T-helper 9 cell (primary cell): ENCODE data around the gene TBC1D19.
"Not testable (repeated sequence)": the region's sequence is repeated elsewhere in the genome, so short reads cannot be mapped to it uniquely, and the experiment has no call there.

Experiments
- DNase-seq: peaks from one replicate; pipeline ENCODE4 v3.0.0-alpha.2; 2020
- total RNA-seq, 2 donors: gene quantifications; one replicate each; lab custom pipeline; 2026; lab: John Stamatoyannopoulos, UW

The TBC1D19 gene
- total RNA-seq: 10.8 to 10.9 reads per million in 2 donors

DNA sequence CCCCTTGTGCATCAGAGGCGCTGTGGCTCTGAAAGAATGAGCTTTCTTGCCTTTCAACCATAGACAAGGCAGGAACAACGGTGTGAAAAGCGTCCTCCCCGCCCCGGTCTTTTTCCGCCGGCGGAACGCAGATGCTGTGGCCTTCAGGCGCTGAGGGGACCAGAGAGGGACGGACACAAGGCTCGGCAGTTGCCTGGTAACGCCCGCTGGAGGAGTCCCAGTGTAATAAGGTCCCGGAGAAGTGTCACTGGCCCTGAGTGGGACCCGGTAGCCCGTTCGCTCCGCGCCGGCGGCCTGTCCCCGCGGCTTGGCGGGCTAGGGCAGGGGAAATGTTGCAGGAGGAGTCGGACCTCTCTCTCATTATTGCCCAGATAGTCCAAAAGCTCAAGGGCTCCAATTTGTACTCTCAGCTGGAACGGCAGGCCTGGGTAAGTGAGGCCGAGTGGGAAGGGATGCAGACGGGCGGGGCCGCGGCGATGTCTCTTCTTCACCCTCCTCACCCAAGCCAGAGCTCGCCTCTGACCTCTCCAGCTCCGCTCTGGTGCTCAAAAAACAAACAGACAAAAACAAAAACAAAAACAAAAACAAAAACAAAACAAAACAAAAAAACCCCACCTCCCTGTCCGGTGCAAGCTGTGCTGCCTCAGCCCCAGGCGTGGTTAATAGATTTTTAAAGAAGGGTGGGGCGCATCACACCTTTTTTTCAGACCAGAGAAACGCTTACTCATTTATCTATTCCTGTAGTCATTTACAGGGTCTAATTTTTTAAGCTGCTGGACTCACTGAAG, at the start of gene TBC1D19:
Gene TBC1D19, plus strand, starts transcription at position 220 of the 788 bp plus-strand sequence. Its CDS starts 110 bp downstream, at position 330.
- peak; percentile 74 for DNase-seq

DNA sequence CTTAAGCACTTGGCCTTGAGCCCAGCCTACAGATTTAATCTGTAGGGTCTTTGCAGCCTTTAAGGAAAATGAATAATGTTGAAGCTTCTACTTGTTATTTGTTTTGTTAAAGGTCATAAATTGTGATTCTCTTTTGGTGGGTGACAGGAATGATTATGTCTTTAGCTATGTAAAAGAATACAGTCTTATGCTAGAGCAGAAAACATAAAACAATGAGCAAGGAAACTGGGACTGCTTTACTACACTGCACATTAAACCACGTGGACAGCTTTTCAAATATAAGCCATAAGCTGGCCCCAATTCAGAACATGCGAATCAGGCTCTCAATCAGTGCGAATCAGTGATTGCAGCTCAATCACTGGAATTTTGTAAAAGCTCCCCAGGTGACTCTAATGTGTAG, 40.9 kb upstream of the TBC1D19 start:
- DNase-seq: no peak

GRCh38 chr4:26544421-26544820, 39.5 kb upstream of the TBC1D19 start:
- DNase-seq: no peak

GRCh38 chr4:26548379-26548778, 35.5 kb upstream of the TBC1D19 start:
- DNase-seq: not testable (repeated sequence)

DNA sequence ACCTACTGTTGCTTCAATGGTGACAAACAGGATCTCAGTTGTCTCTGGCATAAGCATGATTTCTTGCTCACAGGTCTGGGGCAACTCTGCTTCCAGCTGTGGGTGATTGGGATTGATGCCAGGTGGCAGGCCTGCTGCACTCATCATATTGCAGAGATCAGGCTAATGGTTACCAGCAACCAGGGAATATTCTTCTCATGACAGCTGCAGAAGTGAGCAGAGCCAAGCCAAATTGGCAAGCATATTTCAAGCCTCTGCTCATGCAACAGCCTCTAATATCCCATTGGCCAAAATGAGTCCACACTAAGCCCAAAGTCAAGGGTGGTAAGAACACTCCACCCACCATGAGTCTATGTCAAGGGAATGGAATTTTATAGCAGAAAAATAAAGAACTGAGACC, 26.7 kb upstream of the TBC1D19 start:
- DNase-seq: no peak

GRCh38 chr4:26558166-26558895, 25.6 kb upstream of the TBC1D19 start:
- DNase-seq: no peak

GRCh38 chr4:26566133-26566532, 17.8 kb upstream of the TBC1D19 start:
- DNase-seq: no peak

DNA sequence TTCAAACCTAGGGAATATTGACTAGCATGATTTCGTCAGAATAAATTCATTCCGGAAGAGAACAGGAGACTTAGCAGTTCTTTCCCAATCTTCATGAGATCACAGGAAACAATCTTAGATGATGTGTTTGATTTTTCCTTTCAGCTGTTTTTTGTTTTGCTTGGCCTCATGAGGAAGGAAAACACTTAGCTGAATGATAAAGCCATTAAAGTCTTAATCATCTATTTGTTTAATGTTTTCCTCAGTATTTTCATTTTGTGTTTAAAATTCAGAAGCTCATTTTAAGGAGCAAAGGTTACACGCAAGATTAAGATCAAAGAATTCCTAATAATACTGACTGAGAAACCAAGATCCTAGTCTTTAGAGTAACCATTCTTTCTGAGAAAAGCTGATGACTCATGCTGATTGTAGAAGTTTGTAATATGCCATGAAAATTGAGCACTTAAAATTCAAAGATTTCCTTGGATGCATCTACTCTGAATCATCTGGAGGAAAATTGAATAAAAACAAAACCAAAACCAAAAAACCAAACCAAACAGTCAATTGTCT, 15.4 kb upstream of the TBC1D19 start:
- no peak for DNase-seq

DNA sequence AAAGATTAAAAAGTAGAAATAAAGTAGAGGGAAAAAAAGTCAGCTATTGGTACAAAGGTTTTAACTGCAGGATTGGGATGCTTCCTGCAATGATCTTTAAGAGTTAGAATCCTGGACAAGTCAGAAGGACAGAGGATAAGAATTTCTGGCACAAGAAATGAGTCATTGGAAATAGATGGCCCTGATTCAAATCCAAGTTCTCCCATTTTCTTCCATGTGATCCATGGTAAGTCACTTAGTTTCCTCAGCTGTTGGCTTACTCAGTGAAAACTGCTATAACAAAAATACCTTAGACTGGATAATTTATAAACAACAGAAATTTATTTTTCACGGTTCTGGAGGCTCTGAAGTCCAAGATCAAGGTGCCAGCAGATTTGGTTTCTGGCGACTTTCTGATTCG, 13.3 kb upstream of the TBC1D19 start:
- DNase-seq: no peak

DNA sequence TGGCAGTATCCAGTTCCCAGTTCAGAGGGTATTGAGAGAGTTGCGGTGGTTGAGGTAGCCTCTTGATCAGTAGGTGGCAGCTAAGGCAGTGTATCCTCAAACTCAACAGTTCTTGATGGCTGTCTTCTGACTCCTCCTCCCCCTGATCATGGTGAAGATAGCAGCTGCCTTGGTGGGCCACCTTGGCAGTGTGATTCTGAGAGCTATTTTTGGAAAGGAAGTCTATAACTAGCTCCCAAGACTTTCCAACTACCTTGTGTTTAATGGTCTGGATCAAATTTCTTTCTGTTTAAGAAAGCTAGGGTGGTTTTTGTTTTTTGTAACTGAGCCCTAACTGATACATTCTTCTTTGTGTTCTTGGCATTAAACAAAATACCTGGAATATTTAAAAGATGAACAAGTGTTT, 10.5 kb upstream of the TBC1D19 start:
- no peak for DNase-seq

DNA sequence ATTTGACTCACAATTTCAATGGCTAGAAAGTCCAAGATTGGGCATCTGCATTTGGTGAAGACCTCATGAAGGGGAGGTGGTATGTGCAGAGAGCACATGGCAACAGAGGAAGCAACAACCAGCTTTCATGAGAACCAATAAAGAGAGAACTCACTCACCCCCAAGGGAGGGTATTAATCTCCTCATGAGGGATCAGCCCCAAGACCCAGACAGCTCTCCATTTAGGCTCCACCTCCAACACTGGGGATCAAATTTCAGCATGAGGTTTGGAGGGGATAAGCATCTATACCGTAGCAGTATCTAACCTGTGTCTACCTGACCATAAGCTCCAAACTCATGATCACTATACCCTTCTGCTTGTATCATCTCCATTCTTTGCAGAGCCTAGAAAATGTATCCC, 9.3 kb upstream of the TBC1D19 start:
- DNase-seq: no peak

DNA sequence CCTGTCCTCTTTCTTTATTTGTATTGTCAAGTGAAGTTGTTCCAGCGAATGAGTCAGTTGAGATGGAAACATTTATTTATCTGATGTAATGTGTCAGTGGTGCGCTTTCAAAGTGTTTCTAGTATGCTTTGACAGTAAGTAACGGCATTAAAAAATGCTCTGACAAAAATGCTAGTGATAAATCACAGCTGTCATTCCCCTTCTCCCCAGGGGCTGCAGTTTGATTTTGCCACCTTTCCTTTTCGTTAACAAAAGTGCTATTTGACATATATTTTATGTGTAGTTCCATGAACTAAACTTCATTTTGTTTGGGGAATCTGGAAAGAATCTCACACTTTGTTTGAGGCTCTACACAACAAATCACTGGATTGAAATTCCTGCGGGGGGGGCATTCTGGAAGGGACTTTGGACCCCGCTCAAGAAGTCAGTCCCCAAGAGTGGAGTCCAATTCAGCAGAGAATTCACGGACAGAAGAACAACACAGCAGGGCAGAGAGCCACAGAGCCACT, 7.6 kb upstream of the TBC1D19 start:
- DNase-seq: no peak

- DNase-seq: no peak
Observed at GRCh38 chr4:26577066-26577465, 6.8 kb upstream of the TBC1D19 start.

DNA sequence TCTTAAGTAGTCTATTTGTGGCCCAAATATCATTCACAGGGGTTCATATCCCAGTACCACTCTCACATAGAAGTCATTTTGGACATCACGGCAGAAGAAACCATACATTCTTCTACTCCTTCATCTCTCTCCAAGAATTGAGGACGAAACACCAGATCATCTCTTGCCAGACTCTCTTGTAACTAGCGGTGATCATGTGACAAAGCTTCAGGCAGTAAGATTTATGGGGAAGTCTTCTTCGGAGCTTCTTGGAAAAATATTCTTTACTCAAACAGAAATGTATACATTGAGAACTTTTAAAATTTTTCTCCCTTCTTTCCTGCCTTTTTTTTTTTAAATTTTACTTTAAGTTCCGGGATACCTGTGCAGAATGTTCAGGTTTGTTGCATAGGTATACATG, 4.7 kb upstream of the TBC1D19 start:
- no peak for DNase-seq

GRCh38 chr4:26581341-26581740, 2.5 kb upstream of the TBC1D19 start:
- not testable (repeated sequence) for DNase-seq

GRCh38 chr4:26583538-26583864, 383 bp upstream of the TBC1D19 start:
- DNase-seq: no peak

- DNase-seq: no peak
Observed at GRCh38 chr4:26584725-26585124, 841 bp downstream of the TBC1D19 start.

GRCh38 chr4:26589705-26590104, 5.8 kb downstream of the TBC1D19 start:
- DNase-seq: no peak

GRCh38 chr4:26590639-26591038, 6.8 kb downstream of the TBC1D19 start:
- no peak for DNase-seq

DNA sequence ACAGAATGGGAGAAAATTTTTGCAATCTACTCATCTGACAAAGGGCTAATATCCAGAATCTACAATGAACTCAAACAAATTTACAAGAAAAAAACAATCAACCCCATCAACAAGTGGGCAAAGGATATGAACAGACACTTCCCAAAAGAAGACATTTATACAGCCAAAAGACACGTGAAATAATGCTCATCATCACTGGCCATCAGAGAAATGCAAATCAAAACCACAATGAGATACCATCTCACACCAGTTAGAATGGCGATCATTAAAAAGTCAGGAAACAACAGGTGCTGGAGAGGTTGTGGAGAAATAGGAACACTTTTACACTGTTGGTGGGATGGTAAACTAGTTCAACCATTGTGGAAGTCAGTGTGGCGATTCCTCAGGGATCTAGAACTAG, 9.7 kb downstream of the TBC1D19 start:
- DNase-seq: not testable (repeated sequence)

GRCh38 chr4:26594371-26594770, 10.5 kb downstream of the TBC1D19 start:
- no peak for DNase-seq

DNA sequence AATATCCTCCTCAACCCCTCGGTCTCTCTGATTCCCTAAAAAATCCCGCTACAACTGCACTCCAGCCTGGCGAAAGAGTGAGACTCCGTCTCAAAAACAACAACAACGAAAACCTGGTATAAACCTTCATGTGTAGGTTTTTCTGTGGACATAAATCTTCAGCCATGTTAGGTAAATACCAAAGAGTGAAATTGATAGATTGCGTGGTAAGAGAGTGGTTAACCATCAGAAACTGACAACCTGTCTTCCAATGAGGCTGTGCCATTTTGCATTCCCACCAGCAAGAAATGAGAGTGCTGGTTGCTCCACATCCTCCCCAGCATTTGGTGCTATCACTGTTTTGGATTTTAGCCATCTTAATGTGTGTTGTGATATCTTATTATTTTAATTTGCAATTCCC, 10.9 kb downstream of the TBC1D19 start:
- DNase-seq: no peak

GRCh38 chr4:26596843-26597242, 13.0 kb downstream of the TBC1D19 start:
- DNase-seq: no peak

DNA sequence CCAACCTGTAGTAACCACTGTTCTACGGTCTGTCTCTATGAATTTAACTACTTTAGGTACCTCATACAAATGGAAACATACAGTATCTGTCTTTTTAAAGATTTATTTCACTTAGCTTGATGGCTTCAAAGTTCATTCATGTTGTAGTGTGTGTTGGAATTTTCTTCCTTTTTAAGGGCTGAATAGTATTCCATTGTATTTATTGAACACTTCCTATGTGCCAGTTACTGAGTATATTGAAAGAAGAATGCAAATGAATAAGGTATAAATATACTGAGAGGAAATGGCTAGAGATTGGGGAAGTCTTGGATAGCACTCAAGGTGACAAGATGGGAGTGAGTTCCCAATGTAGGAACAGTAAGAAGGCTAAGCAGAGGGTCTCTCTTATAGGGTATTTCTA, 17.3 kb downstream of the TBC1D19 start:
- no peak for DNase-seq
